HepG2 (cell line): ENCODE results near the gene RNU5B-1. TPM values are rescaled to one million over a fixed set of nuclear protein-coding genes. Genes with fewer than 3 reads are reported as not detected.

Source experiments
- DMAP1 ChIP-seq: IDR thresholded peaks from 2 replicates; pipeline ENCODE4 v1.6.1; 2016
- EP300 ChIP-seq, 3 experiments: sonication (generic) in 1 of 3; formaldehyde crosslinking in 1 of 3; IDR thresholded peaks; 2 replicates each; pipeline versions ENCODE4 v1.5.1 to v1.6.1; 2011 to 2020; ENCODE audit warnings: low read depth in 2 of 3, low read length in 2 of 3, borderline replicate concordance in 1 of 3, improper control_type of control experiment in 1 of 3, mild to moderate bottlenecking in 1 of 3, missing genetic modification reagents in 1 of 3, moderate library complexity in 1 of 3
- FOXK2 ChIP-seq: fragments of 450-650 bp; IDR thresholded peaks from 2 replicates; pipeline ENCODE4 v1.6.1; 2016
- ISL2 ChIP-seq: sonication (generic); formaldehyde crosslinking; IDR thresholded peaks from 2 replicates; pipeline ENCODE4 v1.5.0; 2020; ENCODE audit warnings: missing genetic modification reagents
- MED13 ChIP-seq: sonication (generic); formaldehyde crosslinking; IDR thresholded peaks from 2 replicates; pipeline ENCODE4 v1.5.0; 2020; ENCODE audit warnings: missing genetic modification reagents
- NR2F2 ChIP-seq: IDR thresholded peaks from 2 replicates; pipeline ENCODE4 v1.6.1; 2012; ENCODE audit warnings: low read depth, inconsistent platforms, borderline replicate concordance
- SNAI1 ChIP-seq: sonication (generic); formaldehyde crosslinking; IDR thresholded peaks from 2 replicates; pipeline ENCODE4 v1.5.0; 2020; ENCODE audit warnings: mild to moderate bottlenecking, missing genetic modification reagents, borderline replicate concordance
- TARDBP ChIP-seq: sonication (generic); formaldehyde crosslinking; IDR thresholded peaks from 2 replicates; pipeline ENCODE4 v1.8.0; 2022; ENCODE audit warnings: mild to moderate bottlenecking, missing genetic modification reagents
- WIZ ChIP-seq: sonication (generic); formaldehyde crosslinking; IDR thresholded peaks from 2 replicates; pipeline ENCODE4 v1.5.1; 2020; ENCODE audit warnings: mild to moderate bottlenecking, missing genetic modification reagents
- ZKSCAN1 ChIP-seq: fragments of 150-350 bp; IDR thresholded peaks from 2 replicates; pipeline ENCODE4 v1.6.1; 2014; ENCODE audit warnings: low read length
- ZNF256 ChIP-seq: sonication (generic); formaldehyde crosslinking; conservative IDR thresholded peaks from 2 replicates; pipeline ENCODE4 v1.4.0; 2020; ENCODE audit warnings: missing genetic modification reagents
- ZNF44 ChIP-seq: sonication (generic); formaldehyde crosslinking; IDR thresholded peaks from 2 replicates; pipeline ENCODE4 v1.5.1; 2020; ENCODE audit warnings: mild to moderate bottlenecking, missing genetic modification reagents
- polyA plus RNA-seq, 8 experiments: library from polyadenylated mRNA; depleted of rRNA in 3 of 8; stranded (reverse) in 7 of 8; unstranded in 1 of 8; fragments of >200 nt; fragmentation: Illumina TruSeq in 4 of 8; extraction: Trizol in 4 of 8; gene quantifications; 2 replicates each; pipeline versions ENCODE4 v1.2.1 to v1.2.3, GENCODE V29; 2011 to 2016; ENCODE audit warnings: low read depth in 4 of 8, missing spikeins in 1 of 8, mixed read lengths in 1 of 8; ENCODE audit not compliant: insufficient read depth in 1 of 8
- total RNA-seq, 5 experiments: library from RNA; depleted of rRNA; stranded (reverse); fragments of >200 nt; fragmentation: Illumina TruSeq; extraction: Trizol; gene quantifications; 2 replicates each; pipeline ENCODE4 v1.2.3, GENCODE V29; 2016; ENCODE audit warnings: low read depth in 1 of 5
- TF ChIP-seq, protein P1 (sequence below): sonication (generic); formaldehyde crosslinking; IDR thresholded peaks from 2 replicates; pipeline ENCODE4 v1.8.0; 2022; ENCODE audit warnings: mild to moderate bottlenecking, missing genetic modification reagents
- TF ChIP-seq, protein P2 (sequence below): sonication (generic); formaldehyde crosslinking; IDR thresholded peaks from 2 replicates; pipeline ENCODE4 v1.9.0; 2021; ENCODE audit warnings: missing genetic modification reagents, borderline replicate concordance
- TF ChIP-seq, protein P3 (sequence below): IDR thresholded peaks from 2 replicates; pipeline ENCODE4 v1.6.1; 2016
- TF ChIP-seq, protein P4 (sequence below): sonication (generic); formaldehyde crosslinking; IDR thresholded peaks from 2 replicates; pipeline ENCODE4 v1.4.0; 2020; ENCODE audit warnings: low read depth, mild to moderate bottlenecking, missing genetic modification reagents
- TF ChIP-seq, protein P5 (sequence below): sonication (generic); formaldehyde crosslinking; conservative IDR thresholded peaks from 2 replicates; pipeline ENCODE4 v1.4.0; 2020; ENCODE audit warnings: mild to moderate bottlenecking, missing genetic modification reagents, moderate library complexity
- TF ChIP-seq, protein P6 (sequence below): sonication (generic); formaldehyde crosslinking; IDR thresholded peaks from 2 replicates; pipeline ENCODE4 v1.5.0; 2020; ENCODE audit warnings: missing genetic modification reagents
- TF ChIP-seq, protein P7 (sequence below): sonication (generic); formaldehyde crosslinking; IDR thresholded peaks from 2 replicates; pipeline ENCODE4 v1.4.0; 2020; ENCODE audit warnings: mild to moderate bottlenecking, missing genetic modification reagents

RNU5B-1 gene
- total and polyA plus RNA-seq, 2 of the 13 experiments (the other 11 are each of a cell fraction or from before 2014, with no cell fraction given) = 1,646 TPM; not detected in 1

DNA sequence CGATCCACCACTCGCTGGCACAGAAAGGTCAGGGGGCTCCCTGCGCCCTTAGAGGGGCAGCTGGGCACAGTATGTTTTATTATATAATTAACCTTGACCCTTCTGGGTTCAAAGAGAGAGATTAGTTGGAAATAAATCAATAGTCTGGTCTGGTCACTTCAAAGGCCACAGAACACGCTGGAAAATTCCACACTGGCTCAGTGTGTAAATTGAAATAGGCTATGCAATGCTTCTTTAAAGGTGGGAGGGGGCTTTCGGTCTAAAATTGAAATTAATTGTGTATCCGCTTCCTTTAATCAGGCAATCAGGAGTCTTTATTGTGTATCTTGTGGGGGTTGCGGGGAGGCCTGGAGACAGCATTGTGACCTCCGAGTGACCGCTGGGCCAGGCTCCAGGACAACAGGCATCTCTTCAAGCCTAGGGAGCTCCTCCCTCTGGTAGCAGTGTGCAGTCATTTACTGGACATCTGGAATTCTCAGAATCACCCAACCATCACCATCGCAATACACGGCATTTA is 8.0 kb downstream of the RNU5B-1 start (continued):
- TF ChIP-seq SNAI1 (CRISPR knock-in tag) (no peak), EP300 (IDR thresholded peaks at IDR 0.05; ENCODE audit: low read depth in 2 of 2, low read length in 2 of 2) (peak in 1 of 2 experiments; percentile 83; a peak in 2 of 4 replicates), EP300 (CRISPR knock-in tag; IDR thresholded peaks at IDR 0.05; ENCODE audit: borderline replicate concordance) (no peak), TARDBP (CRISPR knock-in tag) (peak; percentile 65), ZNF256 (CRISPR knock-in tag) (no peak), ZKSCAN1 (no peak), FOXK2 (no peak), ISL2 (peak; percentile 71; the same call in 1 of the 2 replicates), DMAP1 (CRISPR knock-in tag) (no peak), NR2F2 (peak; percentile 93), ZNF44 (CRISPR knock-in tag) (no peak), MED13 (CRISPR knock-in tag) (no peak), WIZ (CRISPR knock-in tag) (no peak)
- TF ChIP-seq, protein P1, sequence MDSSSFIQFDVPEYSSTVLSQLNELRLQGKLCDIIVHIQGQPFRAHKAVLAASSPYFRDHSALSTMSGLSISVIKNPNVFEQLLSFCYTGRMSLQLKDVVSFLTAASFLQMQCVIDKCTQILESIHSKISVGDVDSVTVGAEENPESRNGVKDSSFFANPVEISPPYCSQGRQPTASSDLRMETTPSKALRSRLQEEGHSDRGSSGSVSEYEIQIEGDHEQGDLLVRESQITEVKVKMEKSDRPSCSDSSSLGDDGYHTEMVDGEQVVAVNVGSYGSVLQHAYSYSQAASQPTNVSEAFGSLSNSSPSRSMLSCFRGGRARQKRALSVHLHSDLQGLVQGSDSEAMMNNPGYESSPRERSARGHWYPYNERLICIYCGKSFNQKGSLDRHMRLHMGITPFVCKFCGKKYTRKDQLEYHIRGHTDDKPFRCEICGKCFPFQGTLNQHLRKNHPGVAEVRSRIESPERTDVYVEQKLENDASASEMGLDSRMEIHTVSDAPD (CRISPR knock-in tag) = 0 out of 2 replicates have a peak, but pooled peaks have one; percentile 51
- TF ChIP-seq, protein P2, sequence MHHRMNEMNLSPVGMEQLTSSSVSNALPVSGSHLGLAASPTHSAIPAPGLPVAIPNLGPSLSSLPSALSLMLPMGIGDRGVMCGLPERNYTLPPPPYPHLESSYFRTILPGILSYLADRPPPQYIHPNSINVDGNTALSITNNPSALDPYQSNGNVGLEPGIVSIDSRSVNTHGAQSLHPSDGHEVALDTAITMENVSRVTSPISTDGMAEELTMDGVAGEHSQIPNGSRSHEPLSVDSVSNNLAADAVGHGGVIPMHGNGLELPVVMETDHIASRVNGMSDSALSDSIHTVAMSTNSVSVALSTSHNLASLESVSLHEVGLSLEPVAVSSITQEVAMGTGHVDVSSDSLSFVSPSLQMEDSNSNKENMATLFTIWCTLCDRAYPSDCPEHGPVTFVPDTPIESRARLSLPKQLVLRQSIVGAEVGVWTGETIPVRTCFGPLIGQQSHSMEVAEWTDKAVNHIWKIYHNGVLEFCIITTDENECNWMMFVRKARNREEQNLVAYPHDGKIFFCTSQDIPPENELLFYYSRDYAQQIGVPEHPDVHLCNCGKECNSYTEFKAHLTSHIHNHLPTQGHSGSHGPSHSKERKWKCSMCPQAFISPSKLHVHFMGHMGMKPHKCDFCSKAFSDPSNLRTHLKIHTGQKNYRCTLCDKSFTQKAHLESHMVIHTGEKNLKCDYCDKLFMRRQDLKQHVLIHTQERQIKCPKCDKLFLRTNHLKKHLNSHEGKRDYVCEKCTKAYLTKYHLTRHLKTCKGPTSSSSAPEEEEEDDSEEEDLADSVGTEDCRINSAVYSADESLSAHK (CRISPR knock-in tag) = no peak
- TF ChIP-seq, protein P3, sequence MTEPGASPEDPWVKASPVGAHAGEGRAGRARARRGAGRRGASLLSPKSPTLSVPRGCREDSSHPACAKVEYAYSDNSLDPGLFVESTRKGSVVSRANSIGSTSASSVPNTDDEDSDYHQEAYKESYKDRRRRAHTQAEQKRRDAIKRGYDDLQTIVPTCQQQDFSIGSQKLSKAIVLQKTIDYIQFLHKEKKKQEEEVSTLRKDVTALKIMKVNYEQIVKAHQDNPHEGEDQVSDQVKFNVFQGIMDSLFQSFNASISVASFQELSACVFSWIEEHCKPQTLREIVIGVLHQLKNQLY (CRISPR knock-in tag) = no peak
- TF ChIP-seq, protein P4, sequence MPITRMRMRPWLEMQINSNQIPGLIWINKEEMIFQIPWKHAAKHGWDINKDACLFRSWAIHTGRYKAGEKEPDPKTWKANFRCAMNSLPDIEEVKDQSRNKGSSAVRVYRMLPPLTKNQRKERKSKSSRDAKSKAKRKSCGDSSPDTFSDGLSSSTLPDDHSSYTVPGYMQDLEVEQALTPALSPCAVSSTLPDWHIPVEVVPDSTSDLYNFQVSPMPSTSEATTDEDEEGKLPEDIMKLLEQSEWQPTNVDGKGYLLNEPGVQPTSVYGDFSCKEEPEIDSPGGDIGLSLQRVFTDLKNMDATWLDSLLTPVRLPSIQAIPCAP = no peak
- TF ChIP-seq, protein P5, sequence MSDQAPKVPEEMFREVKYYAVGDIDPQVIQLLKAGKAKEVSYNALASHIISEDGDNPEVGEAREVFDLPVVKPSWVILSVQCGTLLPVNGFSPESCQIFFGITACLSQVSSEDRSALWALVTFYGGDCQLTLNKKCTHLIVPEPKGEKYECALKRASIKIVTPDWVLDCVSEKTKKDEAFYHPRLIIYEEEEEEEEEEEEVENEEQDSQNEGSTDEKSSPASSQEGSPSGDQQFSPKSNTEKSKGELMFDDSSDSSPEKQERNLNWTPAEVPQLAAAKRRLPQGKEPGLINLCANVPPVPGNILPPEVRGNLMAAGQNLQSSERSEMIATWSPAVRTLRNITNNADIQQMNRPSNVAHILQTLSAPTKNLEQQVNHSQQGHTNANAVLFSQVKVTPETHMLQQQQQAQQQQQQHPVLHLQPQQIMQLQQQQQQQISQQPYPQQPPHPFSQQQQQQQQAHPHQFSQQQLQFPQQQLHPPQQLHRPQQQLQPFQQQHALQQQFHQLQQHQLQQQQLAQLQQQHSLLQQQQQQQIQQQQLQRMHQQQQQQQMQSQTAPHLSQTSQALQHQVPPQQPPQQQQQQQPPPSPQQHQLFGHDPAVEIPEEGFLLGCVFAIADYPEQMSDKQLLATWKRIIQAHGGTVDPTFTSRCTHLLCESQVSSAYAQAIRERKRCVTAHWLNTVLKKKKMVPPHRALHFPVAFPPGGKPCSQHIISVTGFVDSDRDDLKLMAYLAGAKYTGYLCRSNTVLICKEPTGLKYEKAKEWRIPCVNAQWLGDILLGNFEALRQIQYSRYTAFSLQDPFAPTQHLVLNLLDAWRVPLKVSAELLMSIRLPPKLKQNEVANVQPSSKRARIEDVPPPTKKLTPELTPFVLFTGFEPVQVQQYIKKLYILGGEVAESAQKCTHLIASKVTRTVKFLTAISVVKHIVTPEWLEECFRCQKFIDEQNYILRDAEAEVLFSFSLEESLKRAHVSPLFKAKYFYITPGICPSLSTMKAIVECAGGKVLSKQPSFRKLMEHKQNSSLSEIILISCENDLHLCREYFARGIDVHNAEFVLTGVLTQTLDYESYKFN = peak; percentile 87
- TF ChIP-seq, protein P6, sequence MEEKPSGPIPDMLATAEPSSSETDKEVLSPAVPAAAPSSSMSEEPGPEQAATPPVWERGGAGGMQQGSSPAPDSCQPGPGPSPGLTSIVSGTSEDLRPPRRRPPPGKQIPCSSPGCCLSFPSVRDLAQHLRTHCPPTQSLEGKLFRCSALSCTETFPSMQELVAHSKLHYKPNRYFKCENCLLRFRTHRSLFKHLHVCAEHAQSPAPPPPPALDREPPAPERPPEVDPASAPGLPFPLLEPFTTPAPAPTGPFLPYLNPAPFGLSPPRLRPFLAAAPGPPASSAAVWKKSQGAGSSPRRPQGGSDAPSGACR (CRISPR knock-in tag) = 0 out of 2 replicates have a peak, but pooled peaks have one; percentile 30
- TF ChIP-seq, protein P7, sequence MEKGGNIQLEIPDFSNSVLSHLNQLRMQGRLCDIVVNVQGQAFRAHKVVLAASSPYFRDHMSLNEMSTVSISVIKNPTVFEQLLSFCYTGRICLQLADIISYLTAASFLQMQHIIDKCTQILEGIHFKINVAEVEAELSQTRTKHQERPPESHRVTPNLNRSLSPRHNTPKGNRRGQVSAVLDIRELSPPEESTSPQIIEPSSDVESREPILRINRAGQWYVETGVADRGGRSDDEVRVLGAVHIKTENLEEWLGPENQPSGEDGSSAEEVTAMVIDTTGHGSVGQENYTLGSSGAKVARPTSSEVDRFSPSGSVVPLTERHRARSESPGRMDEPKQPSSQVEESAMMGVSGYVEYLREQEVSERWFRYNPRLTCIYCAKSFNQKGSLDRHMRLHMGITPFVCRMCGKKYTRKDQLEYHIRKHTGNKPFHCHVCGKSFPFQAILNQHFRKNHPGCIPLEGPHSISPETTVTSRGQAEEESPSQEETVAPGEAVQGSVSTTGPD (CRISPR knock-in tag) = peak; percentile 69; the same call in 1 of the 2 replicates
